ENCODE results near the gene PKIB.

PKIB gene

DNA sequence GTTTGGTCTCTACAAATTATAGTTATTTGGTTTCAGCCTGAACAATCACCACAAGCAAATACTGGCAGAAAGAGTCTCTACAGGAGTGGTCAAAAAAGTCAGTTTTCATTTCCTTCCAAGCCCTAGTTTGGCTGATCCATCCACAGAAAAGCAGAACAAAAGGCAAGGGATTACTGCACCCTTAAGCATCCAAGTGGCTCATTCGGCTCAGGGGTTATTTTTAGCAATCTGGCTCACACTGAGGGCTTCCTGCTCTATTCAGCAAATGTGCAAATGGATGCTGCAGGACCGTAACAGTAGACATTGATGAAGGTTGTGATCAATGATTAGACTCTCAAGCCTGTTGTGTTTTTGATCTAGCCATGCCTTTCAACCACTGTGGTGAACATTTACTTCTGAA, 107.1 kb downstream of the PKIB start:
- Histone ChIP-seq H3K4me3 (ENCODE audit: low read depth, low read length) (no peak overlapping the region), H3K79me2 (ENCODE audit: control insufficient read depth, insufficient read depth, low read length, unreplicated experiment) (no peaks in the 10 kb centered on the region), H3K36me3 (ENCODE audit: insufficient read depth, low read length) (no peaks in the 10 kb centered on the region), H3K27me3 (ENCODE audit: insufficient read depth, low read length) (no peaks in the 10 kb centered on the region), H3K4me1 (ENCODE audit: control insufficient read depth, insufficient read depth, low read length, unreplicated experiment) (peaks cover 37% of the 10 kb centered on the region), H3K27ac (ENCODE audit: low read depth, low read length) (no peak overlapping the region), H2AFZ (ENCODE audit: low read length, unreplicated experiment) (peak overlapping the region; percentile 28)

DNA sequence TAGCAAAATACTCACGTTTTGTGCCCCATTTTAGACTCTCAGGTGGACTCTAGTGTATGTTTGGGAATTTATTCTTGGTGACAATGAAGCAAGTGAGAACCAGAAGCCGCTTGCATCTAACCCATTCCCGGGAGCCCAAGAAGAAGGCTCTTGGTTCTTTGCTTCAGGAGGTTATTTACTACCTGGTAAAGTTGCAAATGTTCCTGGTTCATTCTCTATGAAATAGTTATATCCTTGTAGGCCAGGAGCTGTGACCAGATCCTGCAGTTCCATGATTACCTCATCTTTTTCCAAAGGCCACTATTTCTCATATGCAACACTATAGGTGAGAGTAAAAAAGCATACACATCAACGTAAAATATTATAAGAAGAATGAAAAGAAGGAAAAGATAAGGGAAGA, 108.4 kb downstream of the PKIB start:
- no peak overlapping the region for H2AFZ ChIP-seq (ENCODE audit: low read length, unreplicated experiment)

DNA sequence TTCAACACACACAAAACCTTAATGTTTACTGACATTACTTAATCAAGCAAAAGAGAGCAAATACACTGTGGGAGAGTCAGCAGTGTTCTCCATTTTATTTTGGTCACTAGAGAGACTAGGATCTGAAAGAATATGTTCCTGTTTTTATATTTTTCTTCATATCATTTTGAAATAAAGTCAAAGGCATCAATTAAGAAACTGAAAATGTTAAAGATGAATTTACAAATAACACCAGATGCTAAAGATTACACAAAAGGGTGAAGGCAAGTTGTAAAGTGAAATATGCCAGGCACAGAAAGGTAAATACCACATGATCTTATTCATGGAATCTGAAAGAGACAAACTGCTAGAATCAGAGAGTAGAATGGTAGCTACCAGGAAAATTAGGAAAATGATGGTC, 109.0 kb downstream of the PKIB start:
- 0 out of 2 replicates have a peak, but pooled peaks cover 6% of the 10 kb centered on the region for H3K27me3 ChIP-seq (ENCODE audit: insufficient read depth, low read length)
- no peak overlapping the region for H3K4me3 ChIP-seq (ENCODE audit: low read depth, low read length)
- no peak overlapping the region for H2AFZ ChIP-seq (ENCODE audit: low read length, unreplicated experiment)
- no peaks in the 10 kb centered on the region for H3K79me2 ChIP-seq (ENCODE audit: control insufficient read depth, insufficient read depth, low read length, unreplicated experiment)
- H3K36me3 ChIP-seq (ENCODE audit: insufficient read depth, low read length): no peaks in the 10 kb centered on the region
- peaks cover 25% of the 10 kb centered on the region for H3K4me1 ChIP-seq (ENCODE audit: control insufficient read depth, insufficient read depth, low read length, unreplicated experiment)
- H3K27ac ChIP-seq (ENCODE audit: low read depth, low read length): no peak overlapping the region

More for the DNA sequence above, 108.4 kb downstream of the PKIB start:
- H3K4me3 ChIP-seq (ENCODE audit: low read depth, low read length): no peak overlapping the region
- H3K79me2 ChIP-seq (ENCODE audit: control insufficient read depth, insufficient read depth, low read length, unreplicated experiment): no peaks in the 10 kb centered on the region
- peaks cover 25% of the 10 kb centered on the region for H3K4me1 ChIP-seq (ENCODE audit: control insufficient read depth, insufficient read depth, low read length, unreplicated experiment)
- 0 out of 2 replicates have a peak, but pooled peaks cover under 1% of the 10 kb centered on the region for H3K27me3 ChIP-seq (ENCODE audit: insufficient read depth, low read length)
- H3K36me3 ChIP-seq (ENCODE audit: insufficient read depth, low read length): no peaks in the 10 kb centered on the region
- H3K27ac ChIP-seq (ENCODE audit: low read depth, low read length): no peak overlapping the region

- no peaks in the 10 kb centered on the region for H3K36me3 ChIP-seq (ENCODE audit: insufficient read depth, low read length)
- H2AFZ ChIP-seq (ENCODE audit: low read length, unreplicated experiment): no peak overlapping the region
- H3K27me3 ChIP-seq (ENCODE audit: insufficient read depth, low read length): 0 out of 2 replicates have a peak, but pooled peaks cover 6% of the 10 kb centered on the region
- no peak overlapping the region for H3K4me3 ChIP-seq (ENCODE audit: low read depth, low read length)
- H3K4me1 ChIP-seq (ENCODE audit: control insufficient read depth, insufficient read depth, low read length, unreplicated experiment): peaks cover under 1% of the 10 kb centered on the region
- no peak overlapping the region for H3K27ac ChIP-seq (ENCODE audit: low read depth, low read length)
- no peaks in the 10 kb centered on the region for H3K79me2 ChIP-seq (ENCODE audit: control insufficient read depth, insufficient read depth, low read length, unreplicated experiment)
Measured at GRCh38 chr6:122722746-122723145, 112.5 kb downstream of the PKIB start.

DNA sequence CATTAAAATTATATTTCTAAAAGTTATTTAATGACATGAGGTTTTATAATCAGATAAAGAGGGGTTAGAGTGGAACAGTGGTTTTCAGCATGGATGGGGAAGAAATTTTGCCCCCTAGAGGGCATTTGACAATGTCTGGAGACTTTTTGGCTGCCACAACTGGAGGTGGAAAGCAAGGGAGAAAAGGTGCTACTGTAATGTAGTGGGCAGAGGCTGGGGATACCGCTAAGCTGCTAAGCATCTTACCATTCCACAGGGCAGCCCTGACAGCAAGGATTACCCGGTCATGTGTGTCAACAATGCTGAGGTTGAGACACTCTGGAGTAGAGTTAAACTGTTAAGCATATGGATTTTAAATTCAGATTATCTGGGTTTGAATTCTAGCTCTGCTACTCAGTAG, 116.4 kb downstream of the PKIB start:
- no peak overlapping the region for H2AFZ ChIP-seq (ENCODE audit: low read length, unreplicated experiment)
- no peaks in the 10 kb centered on the region for H3K36me3 ChIP-seq (ENCODE audit: insufficient read depth, low read length)
- no peak overlapping the region for H3K4me3 ChIP-seq (ENCODE audit: low read depth, low read length)
- H3K27me3 ChIP-seq (ENCODE audit: insufficient read depth, low read length): 0 out of 2 replicates have a peak, but pooled peaks cover 6% of the 10 kb centered on the region
- H3K79me2 ChIP-seq (ENCODE audit: control insufficient read depth, insufficient read depth, low read length, unreplicated experiment): no peaks in the 10 kb centered on the region
- H3K4me1 ChIP-seq (ENCODE audit: control insufficient read depth, insufficient read depth, low read length, unreplicated experiment): no peaks in the 10 kb centered on the region
- no peak overlapping the region for H3K27ac ChIP-seq (ENCODE audit: low read depth, low read length)

DNA sequence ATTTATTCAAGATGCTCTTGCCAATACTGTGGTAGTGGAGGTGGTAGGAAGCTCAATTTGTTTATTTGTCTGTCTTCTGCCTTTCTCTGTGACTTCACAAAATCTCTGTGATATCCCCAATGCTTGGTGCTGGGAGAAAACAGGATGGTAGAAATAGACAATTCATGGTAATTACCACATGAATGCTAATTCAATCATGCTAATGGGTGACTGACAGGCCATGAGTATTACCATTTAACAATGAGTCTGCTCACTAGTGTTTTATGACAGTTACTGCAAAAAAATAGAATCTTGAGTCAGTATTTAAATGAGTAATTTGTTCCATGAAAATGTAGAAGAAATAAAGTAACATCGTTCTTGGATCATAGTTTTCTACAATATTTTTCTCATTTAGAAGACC, 117.0 kb downstream of the PKIB start:
- no peak overlapping the region for H3K27ac ChIP-seq (ENCODE audit: low read depth, low read length)
- H3K36me3 ChIP-seq (ENCODE audit: insufficient read depth, low read length): no peaks in the 10 kb centered on the region
- H3K27me3 ChIP-seq (ENCODE audit: insufficient read depth, low read length): 0 out of 2 replicates have a peak, but pooled peaks cover 6% of the 10 kb centered on the region
- no peaks in the 10 kb centered on the region for H3K79me2 ChIP-seq (ENCODE audit: control insufficient read depth, insufficient read depth, low read length, unreplicated experiment)
- H3K4me3 ChIP-seq (ENCODE audit: low read depth, low read length): no peak overlapping the region
- H2AFZ ChIP-seq (ENCODE audit: low read length, unreplicated experiment): no peak overlapping the region
- H3K4me1 ChIP-seq (ENCODE audit: control insufficient read depth, insufficient read depth, low read length, unreplicated experiment): no peaks in the 10 kb centered on the region

- no peaks in the 10 kb centered on the region for H3K79me2 ChIP-seq (ENCODE audit: control insufficient read depth, insufficient read depth, low read length, unreplicated experiment)
- H3K4me3 ChIP-seq (ENCODE audit: low read depth, low read length): no peak overlapping the region
- H3K36me3 ChIP-seq (ENCODE audit: insufficient read depth, low read length): no peaks in the 10 kb centered on the region
- 0 out of 2 replicates have a peak, but pooled peaks cover 4% of the 10 kb centered on the region for H3K27me3 ChIP-seq (ENCODE audit: insufficient read depth, low read length)
- no peaks in the 10 kb centered on the region for H3K4me1 ChIP-seq (ENCODE audit: control insufficient read depth, insufficient read depth, low read length, unreplicated experiment)
- no peak overlapping the region for H3K27ac ChIP-seq (ENCODE audit: low read depth, low read length)
- no peak overlapping the region for H2AFZ ChIP-seq (ENCODE audit: low read length, unreplicated experiment)
Measured at GRCh38 chr6:122730334-122730733, 120.1 kb downstream of the PKIB start.

DNA sequence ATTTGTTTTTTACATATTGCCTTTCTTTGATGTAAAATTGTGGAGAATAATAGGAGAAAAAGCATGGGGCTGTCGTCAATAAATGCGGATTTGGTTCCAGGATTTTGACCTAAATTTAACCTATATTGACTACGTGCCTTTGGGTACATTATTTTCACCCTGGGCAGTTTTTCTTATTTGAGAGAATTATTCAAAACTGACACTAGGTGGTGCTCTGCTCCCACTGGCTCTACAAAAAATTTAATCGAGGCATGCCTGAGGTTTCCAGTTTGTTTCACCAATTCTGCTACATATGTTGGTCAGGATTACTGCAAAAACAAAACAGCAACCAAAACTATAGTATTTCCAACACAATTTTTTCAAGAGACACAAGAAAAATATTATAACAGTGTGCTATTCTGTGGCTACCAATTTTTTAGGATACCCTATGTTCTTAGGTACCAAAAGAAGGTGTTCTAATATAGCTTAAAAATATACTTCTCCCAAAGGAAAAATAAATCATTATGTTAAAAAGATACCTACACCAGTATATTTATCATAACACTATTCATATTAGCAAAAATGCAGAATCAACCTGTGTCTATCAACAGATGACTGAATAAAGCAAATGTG, 120.7 kb downstream of the PKIB start:
- Histone ChIP-seq H3K27me3 (ENCODE audit: insufficient read depth, low read length) (0 out of 2 replicates have a peak, but pooled peaks cover 4% of the 10 kb centered on the region), H3K36me3 (ENCODE audit: insufficient read depth, low read length) (no peaks in the 10 kb centered on the region), H3K4me3 (ENCODE audit: low read depth, low read length) (no peak overlapping the region), H3K4me1 (ENCODE audit: control insufficient read depth, insufficient read depth, low read length, unreplicated experiment) (no peaks in the 10 kb centered on the region), H3K79me2 (ENCODE audit: control insufficient read depth, insufficient read depth, low read length, unreplicated experiment) (no peaks in the 10 kb centered on the region), H3K27ac (ENCODE audit: low read depth, low read length) (no peak overlapping the region), H2AFZ (ENCODE audit: low read length, unreplicated experiment) (no peak overlapping the region)

DNA sequence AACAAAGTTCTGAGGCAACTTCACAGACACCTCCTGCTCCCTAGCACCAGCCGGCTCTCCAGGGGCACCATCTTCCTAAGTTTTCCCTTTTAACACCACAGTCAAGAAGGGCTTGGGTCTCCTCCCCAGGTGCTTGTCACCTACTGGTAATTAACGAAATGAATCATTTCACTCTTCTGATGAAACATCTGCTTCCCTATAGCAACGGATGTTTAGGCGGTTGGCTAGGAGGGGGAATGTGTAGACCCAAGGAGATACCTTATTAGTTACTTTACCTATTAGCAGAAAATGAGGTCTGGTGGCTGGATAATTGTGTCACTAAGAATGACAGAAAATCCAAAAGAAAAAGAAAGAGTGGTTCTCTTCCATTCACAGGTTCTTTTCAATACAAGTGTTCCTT, 123.1 kb downstream of the PKIB start:
- 0 out of 2 replicates have a peak, but pooled peaks cover 4% of the 10 kb centered on the region for H3K27me3 ChIP-seq (ENCODE audit: insufficient read depth, low read length)

GRCh38 chr6:122734529-122735395, 124.6 kb downstream of the PKIB start:
- Histone ChIP-seq H3K79me2 (ENCODE audit: control insufficient read depth, insufficient read depth, low read length, unreplicated experiment) (no peaks in the 10 kb centered on the region), H3K27ac (ENCODE audit: low read depth, low read length) (no peak overlapping the region), H3K36me3 (ENCODE audit: insufficient read depth, low read length) (no peaks in the 10 kb centered on the region), H3K4me3 (ENCODE audit: low read depth, low read length) (no peak overlapping the region), H2AFZ (ENCODE audit: low read length, unreplicated experiment) (peak overlapping the region; percentile 16), H3K4me1 (ENCODE audit: control insufficient read depth, insufficient read depth, low read length, unreplicated experiment) (no peaks in the 10 kb centered on the region), H3K27me3 (ENCODE audit: insufficient read depth, low read length) (0 out of 2 replicates have a peak, but pooled peaks cover 4% of the 10 kb centered on the region)

More for the DNA sequence above, 123.1 kb downstream of the PKIB start:
- Histone ChIP-seq H3K27ac (ENCODE audit: low read depth, low read length) (no peak overlapping the region), H3K36me3 (ENCODE audit: insufficient read depth, low read length) (no peaks in the 10 kb centered on the region), H3K4me1 (ENCODE audit: control insufficient read depth, insufficient read depth, low read length, unreplicated experiment) (no peaks in the 10 kb centered on the region), H3K4me3 (ENCODE audit: low read depth, low read length) (no peak overlapping the region), H2AFZ (ENCODE audit: low read length, unreplicated experiment) (no peak overlapping the region), H3K79me2 (ENCODE audit: control insufficient read depth, insufficient read depth, low read length, unreplicated experiment) (no peaks in the 10 kb centered on the region)
